ENCODE data around the gene FCGR3A.
"Not testable (repeated sequence)": the region's sequence is repeated elsewhere in the genome, so short reads cannot be mapped to it uniquely, and the experiment has no call there.

The FCGR3A gene

GRCh38 chr1:161549652-161550051 lies at the start of gene FCGR3A:
TSS of gene FCGR3A (minus strand) at chr1:161549818. CDS start at chr1:161549736, 82 bp downstream.
- DNase-seq (ENCODE audit: low read depth) = no peak

DNA sequence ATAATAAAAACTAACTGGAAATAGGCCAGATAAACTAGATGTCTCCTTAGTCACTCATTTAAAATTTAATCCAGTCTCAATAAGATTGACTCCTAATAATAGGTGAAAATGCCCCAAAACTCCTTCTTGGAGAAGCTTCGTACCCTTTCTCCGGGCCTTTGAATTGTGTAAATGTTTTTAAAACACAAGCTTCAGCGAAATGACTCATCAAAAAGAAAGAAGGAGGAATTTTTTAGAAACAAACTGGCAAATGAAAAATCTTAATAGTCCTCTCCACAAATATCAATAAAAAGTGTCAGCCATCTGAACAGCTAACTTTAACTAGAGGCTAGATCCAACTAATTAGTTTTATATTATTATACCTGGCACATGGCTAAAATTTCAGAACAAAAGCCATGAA lies 47.5 kb upstream of the FCGR3A start:
- DNase-seq (ENCODE audit: low read depth) = not testable (repeated sequence)

DNA sequence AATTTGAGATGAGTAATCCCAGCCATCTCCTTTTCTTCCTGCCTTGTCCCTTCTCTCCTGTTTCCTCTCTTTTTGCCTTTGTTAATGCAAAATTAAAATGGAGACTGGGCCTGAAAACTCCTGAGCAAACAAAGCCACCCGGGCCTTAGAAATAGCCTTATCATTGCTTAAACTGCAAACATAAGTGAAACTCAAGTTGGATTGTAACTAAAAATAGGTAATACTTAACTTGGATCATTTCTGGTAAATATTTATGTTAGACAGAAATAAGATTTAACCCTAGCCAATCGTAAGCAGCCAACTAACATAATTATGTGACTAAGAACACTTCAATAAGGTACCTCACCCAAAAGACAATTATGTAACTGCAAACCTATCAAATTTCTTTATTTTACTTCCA lies 46.0 kb upstream of the FCGR3A start:
- DNase-seq (ENCODE audit: low read depth) = not testable (repeated sequence)

GRCh38 chr1:161595173-161595572 lies 45.6 kb upstream of the FCGR3A start:
- DNase-seq (ENCODE audit: low read depth) = not testable (repeated sequence)

- DNase-seq (ENCODE audit: low read depth) = not testable (repeated sequence)
Measured at GRCh38 chr1:161594269-161594984, 44.8 kb upstream of the FCGR3A start.

GRCh38 chr1:161593092-161593755 lies 43.6 kb upstream of the FCGR3A start:
- not testable (repeated sequence) for DNase-seq (ENCODE audit: low read depth)

GRCh38 chr1:161592586-161592985 lies 43.0 kb upstream of the FCGR3A start:
- DNase-seq (ENCODE audit: low read depth) = not testable (repeated sequence)

DNA sequence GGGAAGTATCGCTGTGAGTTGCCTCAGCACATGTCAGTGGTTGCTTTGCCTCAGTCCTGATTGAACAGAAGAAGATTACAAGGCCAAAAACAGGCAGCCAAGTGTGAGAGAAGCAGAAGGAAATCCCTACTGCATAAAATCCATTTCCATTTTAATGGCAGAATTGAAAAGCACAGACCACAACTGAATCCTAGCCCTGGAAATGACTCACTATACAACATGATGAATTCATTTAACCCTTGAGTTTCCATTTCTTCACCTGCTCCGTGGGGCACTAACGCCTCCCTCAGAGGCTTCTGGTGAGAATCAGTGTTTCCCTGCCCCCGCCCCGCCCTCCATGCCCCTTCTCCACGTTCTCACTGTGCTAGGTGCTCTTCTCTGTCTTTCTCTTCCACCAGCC lies 40.3 kb upstream of the FCGR3A start:
- not testable (repeated sequence) for DNase-seq (ENCODE audit: low read depth)

GRCh38 chr1:161589365-161589764 lies 39.7 kb upstream of the FCGR3A start:
- not testable (repeated sequence) for DNase-seq (ENCODE audit: low read depth)

- DNase-seq (ENCODE audit: low read depth) = not testable (repeated sequence)
Measured at GRCh38 chr1:161588596-161588995, 39.0 kb upstream of the FCGR3A start.

DNA sequence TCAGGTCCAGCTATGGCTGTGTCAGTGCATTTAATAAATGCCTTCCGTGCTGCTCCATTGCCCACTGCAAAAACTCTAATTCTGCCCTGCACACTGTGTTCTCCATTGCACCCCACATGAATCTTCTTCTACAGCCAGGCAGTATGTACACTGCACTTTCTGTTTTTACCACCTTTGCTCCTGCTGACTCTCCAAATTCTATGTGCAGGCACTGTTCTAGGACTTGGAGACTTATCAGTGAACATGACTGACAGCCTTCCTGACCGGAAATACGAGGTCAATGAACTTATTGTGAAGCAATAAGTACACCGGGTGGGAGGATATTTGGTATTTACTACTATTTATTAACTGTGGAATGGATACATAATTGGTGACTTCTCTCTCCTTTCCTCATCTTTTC lies 33.3 kb upstream of the FCGR3A start:
- not testable (repeated sequence) for DNase-seq (ENCODE audit: low read depth)

- not testable (repeated sequence) for DNase-seq (ENCODE audit: low read depth)
Measured at GRCh38 chr1:161580879-161581537, 31.4 kb upstream of the FCGR3A start.

GRCh38 chr1:161579856-161580507 lies 30.4 kb upstream of the FCGR3A start:
- not testable (repeated sequence) for DNase-seq (ENCODE audit: low read depth)

- DNase-seq (ENCODE audit: low read depth) = not testable (repeated sequence)
Measured at GRCh38 chr1:161576676-161577075, 27.1 kb upstream of the FCGR3A start.

DNA sequence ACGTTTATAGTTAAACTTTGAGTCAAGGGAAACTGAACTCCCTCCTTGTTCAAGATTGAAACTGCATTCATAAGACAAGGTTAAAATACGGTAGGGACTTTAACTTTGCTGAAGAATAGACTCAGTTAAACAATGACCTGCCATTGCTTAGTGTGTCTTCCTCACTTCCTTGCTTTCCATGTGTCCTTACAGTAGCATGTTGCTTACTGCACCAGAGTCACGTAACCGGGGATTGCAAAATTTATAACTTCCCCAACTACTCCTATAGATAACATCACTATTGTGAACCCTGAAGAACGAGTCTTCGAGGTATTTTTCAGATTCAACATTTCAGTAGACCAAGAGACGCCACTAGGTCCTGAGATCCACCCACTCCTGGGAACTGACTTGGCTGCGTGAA lies 22.1 kb upstream of the FCGR3A start:
- not testable (repeated sequence) for DNase-seq (ENCODE audit: low read depth)

GRCh38 chr1:161566602-161566960 lies 17.0 kb upstream of the FCGR3A start:
- not testable (repeated sequence) for DNase-seq (ENCODE audit: low read depth)

GRCh38 chr1:161563522-161563921 lies 13.9 kb upstream of the FCGR3A start:
- not testable (repeated sequence) for DNase-seq (ENCODE audit: low read depth)

DNA sequence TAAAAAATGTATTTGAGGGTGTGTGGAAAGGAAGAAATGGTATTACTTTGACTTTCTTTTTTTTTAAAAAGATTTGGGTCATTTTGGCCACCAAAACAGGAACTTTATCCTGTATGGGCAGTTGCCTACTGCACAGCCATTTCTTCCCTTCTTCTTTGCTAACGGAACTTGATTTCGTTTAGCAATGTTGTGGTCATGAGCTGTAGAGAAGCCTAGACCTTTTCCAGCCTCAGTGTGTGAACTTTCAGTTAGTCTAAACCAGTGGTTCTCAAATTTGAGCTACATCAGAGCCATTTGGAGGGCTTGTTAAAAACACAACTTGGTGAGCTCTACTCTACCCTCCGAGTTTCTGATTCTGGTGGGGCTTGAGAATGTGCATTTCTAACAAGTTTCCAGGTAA lies 12.8 kb upstream of the FCGR3A start:
- DNase-seq (ENCODE audit: low read depth) = not testable (repeated sequence)

DNA sequence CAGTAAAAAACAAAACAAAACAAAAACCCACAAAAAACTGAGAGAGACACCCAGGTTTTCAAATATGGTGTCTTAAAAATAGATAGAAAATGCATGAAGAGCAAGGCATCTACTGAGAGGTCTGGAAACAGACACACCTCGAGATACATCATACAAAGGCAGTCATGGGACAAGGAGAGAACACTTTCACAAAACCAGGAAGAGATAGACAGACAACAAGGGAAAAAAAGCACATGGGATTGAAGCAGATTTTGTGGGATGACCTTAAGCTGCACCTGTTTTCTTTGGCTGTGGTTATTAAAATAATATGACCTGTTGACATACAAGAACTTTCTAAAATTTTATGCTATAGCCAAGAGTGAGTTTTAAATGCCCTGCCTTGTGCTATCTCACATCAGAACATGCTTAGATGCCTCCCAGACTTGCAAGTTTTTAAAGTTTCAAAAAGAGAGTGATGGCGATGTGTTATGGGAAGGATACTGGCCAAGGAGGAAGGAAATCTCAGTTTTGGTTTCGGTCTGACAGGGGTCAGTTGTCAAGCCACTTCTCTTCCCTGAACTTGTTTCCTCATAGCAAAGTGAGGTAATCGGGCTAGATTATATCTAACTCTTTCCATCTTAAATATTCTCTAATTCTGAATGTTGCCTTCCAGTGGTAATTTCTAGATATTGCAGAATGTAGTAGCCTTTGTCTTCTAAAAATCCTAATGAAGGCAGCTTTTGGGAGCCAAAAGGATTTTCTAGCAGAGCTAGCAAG lies 11.5 kb upstream of the FCGR3A start:
- DNase-seq (ENCODE audit: low read depth) = not testable (repeated sequence)

GRCh38 chr1:161557506-161558450 lies 8.2 kb upstream of the FCGR3A start:
- not testable (repeated sequence) for DNase-seq (ENCODE audit: low read depth)
